ENCODE data around the gene SIRPA.

GRCh38 chr20:1862663-1863053, 32.5 kb upstream of the SIRPA start:
- no peak for TF ChIP-seq FOXM1 (IDR thresholded peaks at IDR 0.05; ENCODE audit: low read depth, low read length)
- TF ChIP-seq CTCF (IDR thresholded peaks at IDR 0.05 in 2 of 3, conservative IDR thresholded peaks at IDR 0.05 in 1 of 3; ENCODE audit: control insufficient read depth in 2 of 3, extremely low read depth in 1 of 3, insufficient read depth in 1 of 3, low read depth in 3 of 3, low read length in 3 of 3): no peak
- no peak for TF ChIP-seq BCL11A (IDR thresholded peaks at IDR 0.05; ENCODE audit: low read depth, low read length)
- TF ChIP-seq REST (IDR thresholded peaks at IDR 0.05; ENCODE audit: low read depth, low read length): no peak
- no peak for TF ChIP-seq USF1 (IDR thresholded peaks at IDR 0.05; ENCODE audit: borderline replicate concordance, extremely low read length, insufficient read depth, low read depth, low read length)
- no peak for TF ChIP-seq IRF3 (IDR thresholded peaks at IDR 0.05)
- TF ChIP-seq POLR2AphosphoS5 (IDR thresholded peaks at IDR 0.05; ENCODE audit: low read length): no peak
- TF ChIP-seq RCOR1 (conservative IDR thresholded peaks at IDR 0.05; ENCODE audit: low read depth, low read length): no peak

All from GM12878 (cell line).